ENCODE results near the gene ZNG1A. TPM values are rescaled to one million over a fixed set of nuclear protein-coding genes. Genes with fewer than 3 reads are reported as not detected.
A peak's percentile ranks its signal among the peaks of the same experiment; 100 is the strongest.
"Not testable (repeated sequence)": the region's sequence is repeated elsewhere in the genome, so short reads cannot be mapped to it uniquely, and the experiment has no call there.

Gene ZNG1A
- total and polyA plus RNA-seq, 2 experiments from 2014 or later = 70.3 to 180 TPM

- not testable (repeated sequence) for H3K27me3 Mint-ChIP-seq (ENCODE audit: insufficient read depth, low read depth, poor library complexity); H3K4me3 ChIP-seq; H4K20me1 ChIP-seq (replicated peaks; ENCODE audit: insufficient read depth); H3K36me3 ChIP-seq (ENCODE audit: insufficient read depth); H3F3A ChIP-seq (replicated peaks; ENCODE audit: low read depth); H3K36me3 Mint-ChIP-seq (ENCODE audit: low read depth); H2AFZ ChIP-seq; ATAC-seq; H3K4me2 ChIP-seq; H3K27ac Mint-ChIP-seq; H3K27ac ChIP-seq (ENCODE audit: low read depth); H3K9me2 ChIP-seq (ENCODE audit: insufficient read depth); H3K4me1 ChIP-seq (ENCODE audit: insufficient read depth); DNase-seq (ENCODE audit: low spot score); H3K79me2 ChIP-seq (replicated peaks; ENCODE audit: insufficient read depth); H3K4me1 Mint-ChIP-seq; H3K4me3 Mint-ChIP-seq; H3K9me3 Mint-ChIP-seq
- H3K27me3 ChIP-seq (ENCODE audit: insufficient read depth) = peaks cover 12% of the 10 kb centered on the region; the same call in 1 of the 2 replicates
These were observed 92.2 kb downstream of the ZNG1A start for GRCh38 chr9:86697-87096.

- not testable (repeated sequence) for H3K27ac Mint-ChIP-seq; H2AFZ ChIP-seq; H3K4me1 ChIP-seq (ENCODE audit: insufficient read depth); H3K4me3 ChIP-seq; H3K4me2 ChIP-seq; H3K79me2 ChIP-seq (replicated peaks; ENCODE audit: insufficient read depth); H3K9me2 ChIP-seq (ENCODE audit: insufficient read depth); H3K27me3 Mint-ChIP-seq (ENCODE audit: insufficient read depth, low read depth, poor library complexity); DNase-seq (ENCODE audit: low spot score); H3K9me3 Mint-ChIP-seq; H3K36me3 ChIP-seq (ENCODE audit: insufficient read depth); H3K27ac ChIP-seq (ENCODE audit: low read depth); H4K20me1 ChIP-seq (replicated peaks; ENCODE audit: insufficient read depth); H3K4me3 Mint-ChIP-seq; H3K36me3 Mint-ChIP-seq (ENCODE audit: low read depth); ATAC-seq; H3F3A ChIP-seq (replicated peaks; ENCODE audit: low read depth); H3K4me1 Mint-ChIP-seq
- peaks cover 12% of the 10 kb centered on the region; the same call in 1 of the 2 replicates for H3K27me3 ChIP-seq (ENCODE audit: insufficient read depth)
These were observed 95.7 kb downstream of the ZNG1A start for GRCh38 chr9:82932-83689.

GRCh38 chr9:78333-78732, 100.5 kb downstream of the ZNG1A start:
- not testable (repeated sequence) for H3K79me2 ChIP-seq (replicated peaks; ENCODE audit: insufficient read depth); H3K9me3 Mint-ChIP-seq; H3K4me3 ChIP-seq; H3K4me1 ChIP-seq (ENCODE audit: insufficient read depth); H3K4me3 Mint-ChIP-seq; H3K4me2 ChIP-seq; H3F3A ChIP-seq (replicated peaks; ENCODE audit: low read depth); H3K36me3 ChIP-seq (ENCODE audit: insufficient read depth); H3K9me2 ChIP-seq (ENCODE audit: insufficient read depth); ATAC-seq; H3K4me1 Mint-ChIP-seq; H3K27ac Mint-ChIP-seq; H3K27ac ChIP-seq (ENCODE audit: low read depth); H2AFZ ChIP-seq; H3K36me3 Mint-ChIP-seq (ENCODE audit: low read depth); H4K20me1 ChIP-seq (replicated peaks; ENCODE audit: insufficient read depth); DNase-seq (ENCODE audit: low spot score)
- peaks cover 33% of the 10 kb centered on the region for H3K27me3 ChIP-seq (ENCODE audit: insufficient read depth)
- peaks cover 19% of the 10 kb centered on the region for H3K27me3 Mint-ChIP-seq (ENCODE audit: insufficient read depth, low read depth, poor library complexity)

GRCh38 chr9:76389-76788, 102.5 kb downstream of the ZNG1A start:
- peaks cover 26% of the 10 kb centered on the region for H3K27me3 Mint-ChIP-seq (ENCODE audit: insufficient read depth, low read depth, poor library complexity)
- not testable (repeated sequence) for H3K4me3 Mint-ChIP-seq; H3K9me3 Mint-ChIP-seq; H3K36me3 Mint-ChIP-seq (ENCODE audit: low read depth); H3K79me2 ChIP-seq (replicated peaks; ENCODE audit: insufficient read depth); H4K20me1 ChIP-seq (replicated peaks; ENCODE audit: insufficient read depth); H3K36me3 ChIP-seq (ENCODE audit: insufficient read depth); H3F3A ChIP-seq (replicated peaks; ENCODE audit: low read depth); H3K27ac ChIP-seq (ENCODE audit: low read depth); H3K4me1 ChIP-seq (ENCODE audit: insufficient read depth); ATAC-seq; H3K4me2 ChIP-seq; H2AFZ ChIP-seq; DNase-seq (ENCODE audit: low spot score); H3K27ac Mint-ChIP-seq; H3K9me2 ChIP-seq (ENCODE audit: insufficient read depth); H3K4me1 Mint-ChIP-seq; H3K4me3 ChIP-seq
- H3K27me3 ChIP-seq (ENCODE audit: insufficient read depth) = peaks cover 50% of the 10 kb centered on the region

GRCh38 chr9:73900-74525, 104.8 kb downstream of the ZNG1A start:
- not testable (repeated sequence) for H3K36me3 Mint-ChIP-seq (ENCODE audit: low read depth); H3K9me2 ChIP-seq (ENCODE audit: insufficient read depth); DNase-seq (ENCODE audit: low spot score); H4K20me1 ChIP-seq (replicated peaks; ENCODE audit: insufficient read depth); H3K27ac Mint-ChIP-seq; H2AFZ ChIP-seq; ATAC-seq; H3K9me3 Mint-ChIP-seq; H3K4me1 Mint-ChIP-seq; H3K36me3 ChIP-seq (ENCODE audit: insufficient read depth); H3F3A ChIP-seq (replicated peaks; ENCODE audit: low read depth); H3K79me2 ChIP-seq (replicated peaks; ENCODE audit: insufficient read depth); H3K4me1 ChIP-seq (ENCODE audit: insufficient read depth); H3K27ac ChIP-seq (ENCODE audit: low read depth)
- Mint-ChIP-seq H3K4me3 (peak overlapping the region; percentile 66), H3K27me3 (ENCODE audit: insufficient read depth, low read depth, poor library complexity) (peaks cover 26% of the 10 kb centered on the region)
- peak overlapping the region; percentile 60 for H3K4me3 ChIP-seq
- H3K27me3 ChIP-seq (ENCODE audit: insufficient read depth) = peaks cover 67% of the 10 kb centered on the region
- H3K4me2 ChIP-seq = peak overlapping the region; percentile 81
